Activated B cell treated with CpG ODN at 0.5 μM for 24 hours (primary cell): ENCODE measurements around the gene NEK6. TPM values are rescaled to one million over a fixed set of nuclear protein-coding genes. Genes with fewer than 3 reads are reported as not detected.
A peak's percentile ranks its signal among the peaks of the same experiment; 100 is the strongest.

Source experiments
- ATAC-seq: fragments of 200-7000 bp; cut with Tn5 transposase; one replicate; pipeline ENCODE4 v1.10.0; 2021; ENCODE audit warnings: low read depth, mild to moderate bottlenecking, moderate library complexity
- CTCF ChIA-PET: fragments of 350-600 bp; sonication (Branson Sonifier 250); formaldehyde crosslinking; loops from one replicate; lab custom pipeline; 2021; ENCODE audit warnings: antibody characterized with exemption; lab: Charles Lee
- POLR2A ChIA-PET: fragments of 350-600 bp; sonication (Branson Sonifier 250); formaldehyde crosslinking; loops from one replicate; lab custom pipeline; 2021; ENCODE audit warnings: antibody characterized with exemption; lab: Charles Lee
- DNase-seq: peaks from one replicate; pipeline ENCODE4 v3.0.0; 2022
- H3K27ac Mint-ChIP-seq: one replicate; pipeline ENCODE4 v1.8.0; 2020; ENCODE audit warnings: mixed read lengths
- H3K27me3 Mint-ChIP-seq: one replicate; pipeline ENCODE4 v1.8.0; 2021; ENCODE audit warnings: mixed read lengths
- H3K36me3 Mint-ChIP-seq: one replicate; pipeline ENCODE4 v1.8.0; 2021; ENCODE audit warnings: low read depth, mixed read lengths
- H3K4me1 Mint-ChIP-seq: one replicate; pipeline ENCODE4 v1.8.0; 2021; ENCODE audit warnings: mixed read lengths
- H3K4me3 Mint-ChIP-seq: one replicate; pipeline ENCODE4 v1.8.0; 2020; ENCODE audit warnings: mild to moderate bottlenecking, mixed read lengths
- H3K9me3 Mint-ChIP-seq: one replicate; pipeline ENCODE4 v1.8.0; 2020; ENCODE audit warnings: mixed read lengths
- intact Hi-C: fragments of 100-400 bp; cut with micrococcal nuclease; formaldehyde crosslinking; loops from one replicate; pipeline ENCODE4 v1.15.1; 2024
- total RNA-seq: library from RNA; stranded (reverse); gene quantifications from 2 replicates; pipeline ENCODE4 v1.2.3, GENCODE V29; 2022
- TF ChIP-seq, protein P1 (sequence below): fragments of 200-600 bp; IDR thresholded peaks from one replicate; pipeline ENCODE4 v1.8.0; 2022; ENCODE audit warnings: antibody characterized with exemption, mild to moderate bottlenecking

NEK6 gene
- total RNA-seq, 1 donor from 2014 or later: 110 TPM

- intact Hi-C loops: loop anchor here (1.0 to 5.0 kb wide), 7 partner anchors 8 to 197 kb away; no protein-coding TSS in a partner anchor
- H3K27ac Mint-ChIP-seq: peak overlapping the region; percentile 99
- no peaks in the 10 kb centered on the region for H3K27me3 Mint-ChIP-seq
- ATAC-seq: peak; percentile 73
- peaks cover 97% of the 10 kb centered on the region for H3K4me1 Mint-ChIP-seq
- DNase-seq: peak; percentile 59
- POLR2A ChIA-PET: interaction anchor here (0.9 to 1.6 kb wide), 15 partner anchors 9 to 947 kb away, joined by 3 to 17 read pairs (median 5); no protein-coding TSS in a partner anchor
- no peaks in the 10 kb centered on the region for H3K9me3 Mint-ChIP-seq
- H3K36me3 Mint-ChIP-seq: peaks cover 18% of the 10 kb centered on the region
- CTCF ChIA-PET: interaction anchor here (1.3 kb wide), 1 partner anchor 160 kb away, joined by 8 read pairs; no protein-coding TSS in a partner anchor
- H3K4me3 Mint-ChIP-seq: peak overlapping the region; percentile 84
- TF ChIP-seq, protein P1, sequence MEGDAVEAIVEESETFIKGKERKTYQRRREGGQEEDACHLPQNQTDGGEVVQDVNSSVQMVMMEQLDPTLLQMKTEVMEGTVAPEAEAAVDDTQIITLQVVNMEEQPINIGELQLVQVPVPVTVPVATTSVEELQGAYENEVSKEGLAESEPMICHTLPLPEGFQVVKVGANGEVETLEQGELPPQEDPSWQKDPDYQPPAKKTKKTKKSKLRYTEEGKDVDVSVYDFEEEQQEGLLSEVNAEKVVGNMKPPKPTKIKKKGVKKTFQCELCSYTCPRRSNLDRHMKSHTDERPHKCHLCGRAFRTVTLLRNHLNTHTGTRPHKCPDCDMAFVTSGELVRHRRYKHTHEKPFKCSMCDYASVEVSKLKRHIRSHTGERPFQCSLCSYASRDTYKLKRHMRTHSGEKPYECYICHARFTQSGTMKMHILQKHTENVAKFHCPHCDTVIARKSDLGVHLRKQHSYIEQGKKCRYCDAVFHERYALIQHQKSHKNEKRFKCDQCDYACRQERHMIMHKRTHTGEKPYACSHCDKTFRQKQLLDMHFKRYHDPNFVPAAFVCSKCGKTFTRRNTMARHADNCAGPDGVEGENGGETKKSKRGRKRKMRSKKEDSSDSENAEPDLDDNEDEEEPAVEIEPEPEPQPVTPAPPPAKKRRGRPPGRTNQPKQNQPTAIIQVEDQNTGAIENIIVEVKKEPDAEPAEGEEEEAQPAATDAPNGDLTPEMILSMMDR: no peak
Measured at GRCh38 chr9:124286292-124286931, 28.7 kb downstream of the NEK6 start.

GRCh38 chr9:124290053-124290591 is 32.4 kb downstream of the NEK6 start:
- POLR2A ChIA-PET: interaction anchor here (0.9 to 4.8 kb wide), 8 partner anchors 22 to 93 kb away, joined by 3 to 37 read pairs (median 4); partner anchors contain the start of gene NEK6
- peaks cover 97% of the 10 kb centered on the region for H3K4me1 Mint-ChIP-seq

GRCh38 chr9:124290743-124291554 is 33.2 kb downstream of the NEK6 start:
- DNase-seq: no peak
- Mint-ChIP-seq H3K4me1 (peaks cover 97% of the 10 kb centered on the region), H3K27ac (peak overlapping the region; percentile 85), H3K4me3 (peak overlapping the region; percentile 68), H3K9me3 (no peaks in the 10 kb centered on the region), H3K36me3 (peaks cover 30% of the 10 kb centered on the region), H3K27me3 (no peaks in the 10 kb centered on the region)
- no peak for ATAC-seq
- CTCF ChIA-PET: interaction anchor here (0.8 to 5.7 kb wide), 10 partner anchors 26 to 168 kb away, joined by 3 to 45 read pairs (median 4); no protein-coding TSS in a partner anchor
- TF ChIP-seq, protein P1: no peak
- POLR2A ChIA-PET: interaction anchor here (0.5 to 4.8 kb wide), 15 partner anchors 8 to 164 kb away, joined by 3 to 37 read pairs (median 4); partner anchors contain the start of gene NEK6
- intact Hi-C loops: loop anchor here (1.0 to 10.0 kb wide), 5 partner anchors 73 to 286 kb away; partner anchors contain the start of gene PSMB7

More at GRCh38 chr9:124290053-124290591, 32.4 kb downstream of the NEK6 start:
- CTCF ChIA-PET: interaction anchor here (1.0 to 5.7 kb wide), 4 partner anchors 25 to 163 kb away, joined by 3 to 45 read pairs (median 5); no protein-coding TSS in a partner anchor
- peak overlapping the region; percentile 85 for H3K27ac Mint-ChIP-seq
- H3K36me3 Mint-ChIP-seq: peaks cover 25% of the 10 kb centered on the region
- intact Hi-C loops: loop anchor here (1.0 to 10.0 kb wide), 3 partner anchors 88 to 285 kb away; partner anchors contain the start of gene PSMB7
- H3K4me3 Mint-ChIP-seq: peak overlapping the region; percentile 68
- no peaks in the 10 kb centered on the region for H3K27me3 Mint-ChIP-seq
- DNase-seq: peak; percentile 53
- TF ChIP-seq, protein P1: no peak
- H3K9me3 Mint-ChIP-seq: no peaks in the 10 kb centered on the region
- peak; percentile 38 for ATAC-seq

GRCh38 chr9:124291801-124292396 is 34.1 kb downstream of the NEK6 start:
- H3K4me1 Mint-ChIP-seq: peaks cover 96% of the 10 kb centered on the region
- peak overlapping the region; percentile 85 for H3K27ac Mint-ChIP-seq
- intact Hi-C loops: loop anchor here (1.0 to 10.0 kb wide), 4 partner anchors 74 to 287 kb away; partner anchors contain the start of gene PSMB7
- POLR2A ChIA-PET: interaction anchor here (0.7 to 4.8 kb wide), 13 partner anchors 9 to 165 kb away, joined by 3 to 37 read pairs (median 4); partner anchors contain the start of gene NEK6
- DNase-seq (peak; percentile 62), ATAC-seq (peak; percentile 59)
- no peaks in the 10 kb centered on the region for H3K9me3 Mint-ChIP-seq
- H3K4me3 Mint-ChIP-seq: peak overlapping the region; percentile 68
- TF ChIP-seq, protein P1: no peak
- H3K36me3 Mint-ChIP-seq: peaks cover 28% of the 10 kb centered on the region
- H3K27me3 Mint-ChIP-seq: no peaks in the 10 kb centered on the region
- CTCF ChIA-PET: interaction anchor here (0.8 to 5.7 kb wide), 8 partner anchors 27 to 169 kb away, joined by 3 to 45 read pairs (median 4); no protein-coding TSS in a partner anchor
